Measurements from ENCODE around the gene DNAJC16.
"Not testable (repeated sequence)": the region's sequence is repeated elsewhere in the genome, so short reads cannot be mapped to it uniquely, and the experiment has no call there.

DNAJC16 gene

GRCh38 chr1:15513919-15514318, 12.7 kb upstream of the DNAJC16 start:
- Histone ChIP-seq H3K27ac (replicated peaks; ENCODE audit: low read length) (no peak overlapping the region), H2BK15ac (ENCODE audit: low read length) (no peak overlapping the region), H3K4ac (ENCODE audit: low read length) (no peak overlapping the region), H2AFZ (ENCODE audit: low read length) (no peak overlapping the region), H4K8ac (ENCODE audit: low read depth, low read length) (no peak overlapping the region), H4K91ac (ENCODE audit: low read depth, low read length, poor library complexity) (no peak overlapping the region), H3K36me3 (replicated peaks in 1 of 2; ENCODE audit: control insufficient read depth in 2 of 2, insufficient read depth in 2 of 2, low read length in 2 of 2) (peaks cover 3 to 20% of the 10 kb centered on the region in 2 donors), H2BK12ac (ENCODE audit: low read length) (no peak overlapping the region), H3K14ac (ENCODE audit: low read length) (no peak overlapping the region), H3K4me1 (ENCODE audit: control insufficient read depth in 2 of 2, insufficient read depth in 1 of 2, low read depth in 1 of 2, low read length in 2 of 2) (no peaks in the 10 kb centered on the region), H2BK120ac (ENCODE audit: low read depth, low read length) (no peak overlapping the region), H2BK5ac (ENCODE audit: low read length) (no peak overlapping the region), H3K9ac (ENCODE audit: low read depth, low read length, poor library complexity) (no peak overlapping the region), H3K79me1 (ENCODE audit: low read depth, low read length) (peaks cover 2% of the 10 kb centered on the region), H3K27me3 (ENCODE audit: control insufficient read depth in 3 of 3, insufficient read depth in 3 of 3, low read depth in 1 of 3, low read length in 3 of 3) (no peaks in the 10 kb centered on the region), H3K4me2 (ENCODE audit: insufficient read depth, low read length, poor library complexity, severe bottlenecking) (no peak overlapping the region), H2AK5ac (ENCODE audit: low read depth, low read length) (no peak overlapping the region), H3K4me3 (ENCODE audit: low read length in 2 of 2) (no peak overlapping the region), H3K23ac (ENCODE audit: low read depth, low read length, poor library complexity) (no peak overlapping the region), H3K9me3 (replicated peaks in 1 of 2; ENCODE audit: control insufficient read depth in 2 of 2, insufficient read depth in 1 of 2, low read depth in 1 of 2, low read length in 2 of 2) (no peaks in the 10 kb centered on the region), H3K18ac (ENCODE audit: low read length) (no peak overlapping the region)
- DNase-seq (ENCODE audit: low spot score), result no peak
- no CpG with 5 or more reads among the region's 3 CpGs for WGBS, 2 donors (ENCODE audit: extremely low coverage in 2 of 2, insufficient read length in 2 of 2, insufficient replicate concordance in 1 of 2)

GRCh38 chr1:15514557-15514956, 12.1 kb upstream of the DNAJC16 start:
- DNase-seq (ENCODE audit: low spot score); H3K4me3 ChIP-seq (ENCODE audit: low read length in 2 of 2); H2BK12ac ChIP-seq (ENCODE audit: low read length); H3K4ac ChIP-seq (ENCODE audit: low read length); H3K14ac ChIP-seq (ENCODE audit: low read length); H4K91ac ChIP-seq (ENCODE audit: low read depth, low read length, poor library complexity); H2BK5ac ChIP-seq (ENCODE audit: low read length); H3K18ac ChIP-seq (ENCODE audit: low read length); H3K23ac ChIP-seq (ENCODE audit: low read depth, low read length, poor library complexity); H3K27ac ChIP-seq (replicated peaks; ENCODE audit: low read length); H2BK120ac ChIP-seq (ENCODE audit: low read depth, low read length); H2AK5ac ChIP-seq (ENCODE audit: low read depth, low read length); H3K4me2 ChIP-seq (ENCODE audit: insufficient read depth, low read length, poor library complexity, severe bottlenecking); H3K9ac ChIP-seq (ENCODE audit: low read depth, low read length, poor library complexity); H2AFZ ChIP-seq (ENCODE audit: low read length); H3K79me1 ChIP-seq (ENCODE audit: low read depth, low read length); H4K8ac ChIP-seq (ENCODE audit: low read depth, low read length); H2BK15ac ChIP-seq (ENCODE audit: low read length); H3K27me3 ChIP-seq (ENCODE audit: control insufficient read depth in 3 of 3, insufficient read depth in 3 of 3, low read depth in 1 of 3, low read length in 3 of 3); H3K9me3 ChIP-seq (replicated peaks in 1 of 2; ENCODE audit: control insufficient read depth in 2 of 2, insufficient read depth in 1 of 2, low read depth in 1 of 2, low read length in 2 of 2); H3K4me1 ChIP-seq (ENCODE audit: control insufficient read depth in 2 of 2, insufficient read depth in 1 of 2, low read depth in 1 of 2, low read length in 2 of 2): not testable (repeated sequence)
- no CpG with 5 or more reads among the region's 5 CpGs for WGBS, 2 donors (ENCODE audit: extremely low coverage in 2 of 2, insufficient read length in 2 of 2, insufficient replicate concordance in 1 of 2)
- H3K36me3 ChIP-seq (replicated peaks in 1 of 2; ENCODE audit: control insufficient read depth in 2 of 2, insufficient read depth in 2 of 2, low read length in 2 of 2), result peaks cover 3 to 20% of the 10 kb centered on the region in 2 donors

- no peak overlapping the region for H2BK15ac ChIP-seq (ENCODE audit: low read length)
Observed at GRCh38 chr1:15515022-15515663, 11.5 kb upstream of the DNAJC16 start.

GRCh38 chr1:15519625-15520024, 7.0 kb upstream of the DNAJC16 start:
- no peak overlapping the region for H3K4ac ChIP-seq (ENCODE audit: low read length)
- DNase-seq (ENCODE audit: low spot score), result no peak
- H3K9me3 ChIP-seq (replicated peaks in 1 of 2; ENCODE audit: control insufficient read depth in 2 of 2, insufficient read depth in 1 of 2, low read depth in 1 of 2, low read length in 2 of 2), result no peaks in the 10 kb centered on the region
- peaks cover 3 to 15% of the 10 kb centered on the region in 2 donors for H3K36me3 ChIP-seq (replicated peaks in 1 of 2; ENCODE audit: control insufficient read depth in 2 of 2, insufficient read depth in 2 of 2, low read length in 2 of 2)
- no peak overlapping the region for H2BK15ac ChIP-seq (ENCODE audit: low read length)
- no peak overlapping the region for H2AK5ac ChIP-seq (ENCODE audit: low read depth, low read length)
- no peak overlapping the region for H3K4me3 ChIP-seq (ENCODE audit: low read length in 2 of 2)
- no peak overlapping the region for H3K14ac ChIP-seq (ENCODE audit: low read length)
- H3K27me3 ChIP-seq (ENCODE audit: control insufficient read depth in 3 of 3, insufficient read depth in 3 of 3, low read depth in 1 of 3, low read length in 3 of 3), result no peaks in the 10 kb centered on the region
- no peak overlapping the region for H2BK120ac ChIP-seq (ENCODE audit: low read depth, low read length)
- H3K4me2 ChIP-seq (ENCODE audit: insufficient read depth, low read length, poor library complexity, severe bottlenecking), result no peak overlapping the region
- no peaks in the 10 kb centered on the region for H3K79me1 ChIP-seq (ENCODE audit: low read depth, low read length)
- no CpG with 5 or more reads among the region's 3 CpGs for WGBS, 2 donors (ENCODE audit: extremely low coverage in 2 of 2, insufficient read length in 2 of 2, insufficient replicate concordance in 1 of 2)
- no peak overlapping the region for H2AFZ ChIP-seq (ENCODE audit: low read length)
- H3K4me1 ChIP-seq (ENCODE audit: control insufficient read depth in 2 of 2, insufficient read depth in 1 of 2, low read depth in 1 of 2, low read length in 2 of 2), result peaks cover 2 to 4% of the 10 kb centered on the region in 2 donors
- H3K23ac ChIP-seq (ENCODE audit: low read depth, low read length, poor library complexity), result no peak overlapping the region
- no peak overlapping the region for H3K9ac ChIP-seq (ENCODE audit: low read depth, low read length, poor library complexity)
- no peak overlapping the region for H2BK5ac ChIP-seq (ENCODE audit: low read length)
- no peak overlapping the region for H4K8ac ChIP-seq (ENCODE audit: low read depth, low read length)
- H4K91ac ChIP-seq (ENCODE audit: low read depth, low read length, poor library complexity), result no peak overlapping the region
- no peak overlapping the region for H2BK12ac ChIP-seq (ENCODE audit: low read length)
- H3K27ac ChIP-seq (replicated peaks; ENCODE audit: low read length), result no peak overlapping the region
- H3K18ac ChIP-seq (ENCODE audit: low read length), result no peak overlapping the region

More at GRCh38 chr1:15515022-15515663, 11.5 kb upstream of the DNAJC16 start:
- Histone ChIP-seq H2BK12ac (ENCODE audit: low read length) (no peak overlapping the region), H4K91ac (ENCODE audit: low read depth, low read length, poor library complexity) (no peak overlapping the region), H3K4me1 (ENCODE audit: control insufficient read depth in 2 of 2, insufficient read depth in 1 of 2, low read depth in 1 of 2, low read length in 2 of 2) (no peaks in the 10 kb centered on the region), H3K79me1 (ENCODE audit: low read depth, low read length) (peaks cover 2% of the 10 kb centered on the region), H2BK5ac (ENCODE audit: low read length) (no peak overlapping the region), H2AFZ (ENCODE audit: low read length) (no peak overlapping the region), H3K27me3 (ENCODE audit: control insufficient read depth in 3 of 3, insufficient read depth in 3 of 3, low read depth in 1 of 3, low read length in 3 of 3) (no peaks in the 10 kb centered on the region), H3K14ac (ENCODE audit: low read length) (no peak overlapping the region), H3K18ac (ENCODE audit: low read length) (no peak overlapping the region), H2BK120ac (ENCODE audit: low read depth, low read length) (no peak overlapping the region), H3K9ac (ENCODE audit: low read depth, low read length, poor library complexity) (no peak overlapping the region), H4K8ac (ENCODE audit: low read depth, low read length) (no peak overlapping the region), H3K36me3 (replicated peaks in 1 of 2; ENCODE audit: control insufficient read depth in 2 of 2, insufficient read depth in 2 of 2, low read length in 2 of 2) (peaks cover 3 to 20% of the 10 kb centered on the region in 2 donors), H3K4me2 (ENCODE audit: insufficient read depth, low read length, poor library complexity, severe bottlenecking) (no peak overlapping the region), H3K4ac (ENCODE audit: low read length) (no peak overlapping the region), H3K9me3 (replicated peaks in 1 of 2; ENCODE audit: control insufficient read depth in 2 of 2, insufficient read depth in 1 of 2, low read depth in 1 of 2, low read length in 2 of 2) (no peaks in the 10 kb centered on the region), H3K4me3 (ENCODE audit: low read length in 2 of 2) (no peak overlapping the region), H3K23ac (ENCODE audit: low read depth, low read length, poor library complexity) (no peak overlapping the region), H2AK5ac (ENCODE audit: low read depth, low read length) (no peak overlapping the region), H3K27ac (replicated peaks; ENCODE audit: low read length) (no peak overlapping the region)
- no peak for DNase-seq (ENCODE audit: low spot score)
- no CpG with 5 or more reads among the region's 2 CpGs for WGBS, 2 donors (ENCODE audit: extremely low coverage in 2 of 2, insufficient read length in 2 of 2, insufficient replicate concordance in 1 of 2)

All from neuronal stem cell (in vitro differentiated cells).